Gastroesophageal sphincter (tissue), 3 donors: ENCODE results near the gene CREB3.

Source experiments
- POLR2AphosphoS5 ChIP-seq: sonication (generic); formaldehyde crosslinking; IDR thresholded peaks from one replicate; pipeline ENCODE4 v1.6.1; 2017; ENCODE audit warnings: antibody characterized with exemption
- TF ChIP-seq, protein P1 (sequence below), 4 experiments: fragments of 200-600 bp in 2 of 4; fragments of 450-650 bp in 2 of 4; sonication (generic) in 1 of 4; IDR thresholded peaks; one replicate each; pipeline ENCODE4 v1.5.1; 2017 to 2019; ENCODE audit warnings: antibody characterized with exemption in 4 of 4, mild to moderate bottlenecking in 2 of 4, moderate library complexity in 2 of 4

DNA sequence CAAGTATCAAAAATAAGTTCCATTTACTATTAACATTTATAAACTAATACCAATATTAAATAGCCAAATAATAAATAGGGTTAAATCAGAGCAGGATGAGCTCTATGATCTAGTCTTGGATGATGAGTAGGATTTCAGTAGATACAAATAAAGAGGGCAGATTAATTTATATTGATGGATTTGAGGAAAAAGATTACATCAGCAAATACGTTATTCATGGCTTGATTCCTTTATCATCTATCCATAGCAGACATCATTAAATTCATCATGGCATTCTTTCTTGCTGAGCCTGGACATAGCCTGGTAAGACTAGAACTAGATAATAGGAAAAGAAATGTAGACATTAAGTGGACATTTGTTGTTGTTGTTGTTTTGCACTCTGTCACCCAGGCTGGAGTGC lies 35.0 kb downstream of the CREB3 start:
- TF ChIP-seq, protein P1, sequence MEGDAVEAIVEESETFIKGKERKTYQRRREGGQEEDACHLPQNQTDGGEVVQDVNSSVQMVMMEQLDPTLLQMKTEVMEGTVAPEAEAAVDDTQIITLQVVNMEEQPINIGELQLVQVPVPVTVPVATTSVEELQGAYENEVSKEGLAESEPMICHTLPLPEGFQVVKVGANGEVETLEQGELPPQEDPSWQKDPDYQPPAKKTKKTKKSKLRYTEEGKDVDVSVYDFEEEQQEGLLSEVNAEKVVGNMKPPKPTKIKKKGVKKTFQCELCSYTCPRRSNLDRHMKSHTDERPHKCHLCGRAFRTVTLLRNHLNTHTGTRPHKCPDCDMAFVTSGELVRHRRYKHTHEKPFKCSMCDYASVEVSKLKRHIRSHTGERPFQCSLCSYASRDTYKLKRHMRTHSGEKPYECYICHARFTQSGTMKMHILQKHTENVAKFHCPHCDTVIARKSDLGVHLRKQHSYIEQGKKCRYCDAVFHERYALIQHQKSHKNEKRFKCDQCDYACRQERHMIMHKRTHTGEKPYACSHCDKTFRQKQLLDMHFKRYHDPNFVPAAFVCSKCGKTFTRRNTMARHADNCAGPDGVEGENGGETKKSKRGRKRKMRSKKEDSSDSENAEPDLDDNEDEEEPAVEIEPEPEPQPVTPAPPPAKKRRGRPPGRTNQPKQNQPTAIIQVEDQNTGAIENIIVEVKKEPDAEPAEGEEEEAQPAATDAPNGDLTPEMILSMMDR (IDR thresholded peaks at IDR 0.05) = no peak
- TF ChIP-seq POLR2AphosphoS5 = no peak
